DMS153 treated with DMSO at 0.1 percent for 48 hours (cell line): ENCODE measurements around the gene GSTT2B.
"Not testable (repeated sequence)": the region's sequence is repeated elsewhere in the genome, so short reads cannot be mapped to it uniquely, and the experiment has no call there.

Source experiments
- DNase-seq: peaks from one replicate; lab custom pipeline; 2025; ENCODE audit not compliant: unreplicated experiment; lab: John Stamatoyannopoulos, UW

GSTT2B gene

GRCh38 chr22:23986089-23986488 lies 25.1 kb upstream of the GSTT2B start:
- DNase-seq = not testable (repeated sequence)

DNA sequence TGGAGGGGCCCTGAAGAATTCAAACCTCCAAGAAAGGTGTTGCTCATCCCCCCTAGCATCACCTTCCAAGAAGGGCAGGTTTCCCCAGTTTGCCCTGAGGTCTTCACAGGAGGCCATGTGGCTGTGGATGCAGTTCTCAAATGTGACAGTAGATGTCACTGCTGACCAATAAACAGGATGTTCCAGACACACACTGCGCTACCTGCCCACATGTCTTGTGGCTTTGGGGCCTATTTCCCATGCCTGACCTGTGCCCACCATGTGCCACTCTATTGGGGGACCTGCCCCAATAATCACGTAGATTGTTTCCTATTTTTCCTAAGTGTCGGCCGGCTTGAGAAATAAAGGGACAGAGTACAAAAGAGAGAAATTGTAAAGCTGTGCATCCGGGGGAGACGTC lies 23.4 kb upstream of the GSTT2B start:
- DNase-seq = peak; percentile 20

DNA sequence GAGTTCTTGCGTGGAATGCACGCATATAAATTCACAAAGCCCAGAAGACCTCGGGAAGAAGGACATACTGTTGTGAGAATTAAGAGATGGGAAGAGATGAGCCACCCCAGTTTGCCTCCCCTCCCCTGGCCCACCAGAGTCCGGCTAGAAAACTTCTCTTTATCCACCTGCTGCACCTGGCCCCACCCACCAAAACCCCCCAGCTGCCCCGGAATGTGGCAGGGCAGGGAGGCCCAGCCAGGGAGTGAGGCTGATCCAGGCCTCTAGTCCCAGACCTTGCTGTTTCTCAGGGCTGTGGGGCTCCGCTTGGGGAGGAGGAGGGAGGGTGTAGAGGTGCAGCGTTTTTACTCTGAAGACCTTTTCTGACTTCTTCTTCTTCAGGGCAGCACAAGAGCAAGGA lies 19.6 kb upstream of the GSTT2B start:
- not testable (repeated sequence) for DNase-seq

- not testable (repeated sequence) for DNase-seq
These were observed 18.7 kb upstream of the GSTT2B start, which contains the start of gene GSTT2 for GRCh38 chr22:23979557-23980240. Gene GSTT2, plus strand, starts transcription at chr22:23980134.

DNA sequence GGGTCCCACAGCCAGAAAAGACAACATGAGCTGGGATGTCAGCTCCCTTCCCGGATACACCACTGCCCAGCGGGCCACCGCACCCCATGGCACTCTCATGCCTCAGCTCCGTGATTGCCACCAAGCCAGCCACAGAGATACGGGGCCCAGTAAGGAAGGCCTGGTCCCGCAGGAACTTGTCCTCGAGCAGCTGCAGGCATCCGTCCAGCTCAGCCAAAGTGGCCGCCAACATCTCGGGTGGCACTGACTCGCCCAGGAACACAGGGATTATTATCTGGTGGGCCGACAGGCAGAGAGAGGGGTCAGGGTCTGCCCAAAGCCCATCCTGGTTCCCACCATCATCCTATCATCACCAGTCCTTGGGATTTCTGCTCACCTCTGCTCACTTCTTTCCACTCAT lies 16.3 kb upstream of the GSTT2B start:
- DNase-seq = not testable (repeated sequence)

DNA sequence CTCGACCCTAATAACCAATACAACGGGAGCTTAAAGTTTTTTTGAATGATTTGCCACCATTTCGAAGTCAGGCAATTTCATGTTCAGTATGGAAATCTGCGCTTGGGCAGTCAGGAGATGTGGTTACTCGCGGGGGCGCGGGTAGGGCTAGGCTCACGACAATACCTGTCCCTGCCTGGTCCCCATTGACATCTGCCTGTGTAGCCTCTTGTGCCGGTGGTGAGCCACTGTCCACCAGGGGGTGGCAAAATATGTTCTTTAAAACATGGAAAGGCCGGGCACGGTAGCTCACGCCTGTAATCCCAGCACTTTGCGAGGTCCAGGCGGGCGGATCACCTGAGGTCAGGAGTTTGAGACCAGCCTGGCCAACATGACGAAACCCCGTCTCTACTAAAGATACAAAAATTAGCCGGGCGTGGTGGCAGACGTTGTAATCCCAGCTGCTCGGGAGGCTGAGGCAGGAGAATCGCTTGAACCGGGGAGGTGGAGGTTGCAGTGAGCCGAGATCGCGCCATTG lies 13.9 kb upstream of the GSTT2B start:
- DNase-seq = not testable (repeated sequence)

DNA sequence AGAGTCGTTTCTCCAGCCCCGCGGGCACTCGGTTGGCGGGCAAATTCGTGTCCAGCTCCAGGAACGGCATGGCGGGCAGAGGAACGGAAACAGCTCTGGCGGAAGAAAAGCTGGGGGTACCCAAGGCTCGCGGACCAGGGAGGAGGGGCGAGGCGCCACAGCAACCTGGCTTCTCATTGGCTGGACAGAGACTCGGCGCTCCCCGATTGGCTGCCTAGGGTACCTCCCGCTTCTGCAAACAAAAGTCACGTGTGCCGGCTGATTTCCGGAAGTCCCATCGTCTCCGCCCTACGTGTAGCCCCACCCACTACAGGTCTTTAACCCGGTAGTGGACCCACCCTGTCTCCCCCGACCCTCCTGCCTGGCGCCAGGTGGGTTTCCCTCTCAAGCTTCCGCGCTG lies 13.3 kb upstream of the GSTT2B start, which contains the start of gene DDT:
TSS of gene DDT (minus strand) at position 97 of the 400 bp plus-strand sequence. CDS start at position 70, 27 bp downstream.
- DNase-seq = not testable (repeated sequence)

GRCh38 chr22:23971927-23972326 lies 10.9 kb upstream of the GSTT2B start:
- DNase-seq = not testable (repeated sequence)

GRCh38 chr22:23970816-23971486 lies 10.0 kb upstream of the GSTT2B start:
- DNase-seq = no peak

- no peak for DNase-seq
These were observed 9.2 kb upstream of the GSTT2B start for GRCh38 chr22:23970201-23970641.

- DNase-seq = no peak
These were observed 8.1 kb upstream of the GSTT2B start for GRCh38 chr22:23969071-23969470.

DNA sequence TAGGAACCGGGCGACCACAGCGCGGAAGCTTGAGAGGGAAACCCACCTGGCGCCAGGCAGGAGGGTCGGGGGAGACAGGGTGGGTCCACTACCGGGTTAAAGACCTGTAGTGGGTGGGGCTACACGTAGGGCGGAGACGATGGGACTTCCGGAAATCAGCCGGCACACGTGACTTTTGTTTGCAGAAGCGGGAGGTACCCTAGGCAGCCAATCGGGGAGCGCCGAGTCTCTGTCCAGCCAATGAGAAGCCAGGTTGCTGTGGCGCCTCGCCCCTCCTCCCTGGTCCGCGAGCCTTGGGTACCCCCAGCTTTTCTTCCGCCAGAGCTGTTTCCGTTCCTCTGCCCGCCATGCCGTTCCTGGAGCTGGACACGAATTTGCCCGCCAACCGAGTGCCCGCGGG lies 5.6 kb upstream of the GSTT2B start, which contains the start of gene DDTL:
TSS of gene DDTL (plus strand) at position 321 of the 400 bp plus-strand sequence. CDS start at position 348, 27 bp downstream.
- DNase-seq = not testable (repeated sequence)

- DNase-seq = not testable (repeated sequence)
These were observed 5.1 kb upstream of the GSTT2B start for GRCh38 chr22:23966094-23966493.

GRCh38 chr22:23956301-23956900 lies 4.6 kb downstream of the GSTT2B start:
- peak; percentile 69 for DNase-seq

- DNase-seq = not testable (repeated sequence)
These were observed 5.1 kb downstream of the GSTT2B start for GRCh38 chr22:23955886-23956285.

DNA sequence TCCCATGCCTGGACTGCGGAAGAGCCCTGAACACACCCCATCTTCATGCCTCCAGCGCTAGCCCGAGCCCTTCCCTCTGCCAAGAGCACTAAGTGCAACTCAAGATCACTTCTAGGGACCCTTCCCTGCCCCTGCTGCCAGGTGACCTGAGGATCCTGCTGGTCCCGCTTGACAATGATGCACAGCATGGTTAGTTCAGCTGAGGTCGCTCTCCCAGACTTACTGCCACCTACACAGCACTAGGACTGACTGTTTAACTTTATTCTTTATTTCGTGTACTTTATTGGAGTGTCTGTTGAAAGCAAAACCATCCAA lies 6.0 kb downstream of the GSTT2B start:
- not testable (repeated sequence) for DNase-seq

GRCh38 chr22:23954193-23954990 lies 6.6 kb downstream of the GSTT2B start:
- not testable (repeated sequence) for DNase-seq

- DNase-seq = not testable (repeated sequence)
These were observed 7.5 kb downstream of the GSTT2B start for GRCh38 chr22:23953485-23953884.

DNA sequence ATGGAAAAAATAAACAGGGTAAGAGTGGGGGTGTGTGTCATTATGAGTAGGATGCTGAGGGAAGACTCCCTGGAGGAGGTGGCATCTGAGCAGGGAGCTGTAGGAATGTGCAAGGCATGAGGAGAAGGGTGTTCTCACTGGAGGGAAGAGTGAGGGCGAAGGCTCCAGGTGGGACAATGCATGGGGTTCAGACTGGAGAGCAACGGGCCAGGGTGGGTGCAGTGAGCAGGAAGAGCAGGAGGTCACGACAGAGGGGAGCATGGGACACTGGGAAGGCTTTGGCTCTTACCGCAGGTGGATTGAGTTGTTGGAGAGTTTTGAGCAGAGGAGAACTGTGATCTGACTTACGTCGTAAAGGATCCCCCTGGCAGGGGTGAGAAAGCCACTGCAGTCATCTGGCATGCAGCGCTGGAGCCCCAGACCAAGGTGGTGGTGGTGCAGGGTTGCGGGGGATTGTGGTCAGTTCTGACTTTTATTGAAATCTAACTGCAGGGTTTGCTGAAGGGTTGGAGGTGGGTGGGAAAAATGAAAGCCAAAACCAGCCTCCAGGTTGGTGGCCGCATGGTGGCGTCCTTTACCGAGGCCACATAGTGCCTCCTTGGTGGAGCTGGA lies 8.1 kb downstream of the GSTT2B start:
- not testable (repeated sequence) for DNase-seq

DNA sequence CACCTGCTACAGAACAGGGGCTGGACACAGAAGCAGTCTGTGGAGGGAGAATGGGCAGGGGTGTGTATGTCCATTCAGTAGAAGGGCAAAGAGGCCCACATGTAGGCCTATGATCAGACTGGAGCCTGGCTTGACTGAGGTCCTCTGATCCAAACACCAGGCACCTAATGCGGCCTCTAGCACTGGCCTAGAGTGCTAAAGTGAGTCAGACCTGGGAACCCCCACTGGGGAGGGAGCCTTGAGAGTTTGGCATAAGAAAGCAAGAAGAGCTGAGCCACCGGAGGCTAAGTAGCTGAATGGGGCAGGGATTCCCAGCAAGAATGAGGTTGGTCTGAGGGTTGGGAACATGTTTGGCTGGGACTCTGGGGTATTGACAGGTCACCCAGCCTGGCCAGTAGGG lies 9.6 kb downstream of the GSTT2B start:
- DNase-seq = not testable (repeated sequence)
